GM10847 (cell line): ENCODE data around the gene PHETA1.

Experiments
- POLR2A ChIP-seq: IDR thresholded peaks from 2 replicates; pipeline ENCODE4 v1.6.1; 2011; ENCODE audit not compliant: insufficient read length; ENCODE audit errors: extremely low read depth

PHETA1 gene

DNA sequence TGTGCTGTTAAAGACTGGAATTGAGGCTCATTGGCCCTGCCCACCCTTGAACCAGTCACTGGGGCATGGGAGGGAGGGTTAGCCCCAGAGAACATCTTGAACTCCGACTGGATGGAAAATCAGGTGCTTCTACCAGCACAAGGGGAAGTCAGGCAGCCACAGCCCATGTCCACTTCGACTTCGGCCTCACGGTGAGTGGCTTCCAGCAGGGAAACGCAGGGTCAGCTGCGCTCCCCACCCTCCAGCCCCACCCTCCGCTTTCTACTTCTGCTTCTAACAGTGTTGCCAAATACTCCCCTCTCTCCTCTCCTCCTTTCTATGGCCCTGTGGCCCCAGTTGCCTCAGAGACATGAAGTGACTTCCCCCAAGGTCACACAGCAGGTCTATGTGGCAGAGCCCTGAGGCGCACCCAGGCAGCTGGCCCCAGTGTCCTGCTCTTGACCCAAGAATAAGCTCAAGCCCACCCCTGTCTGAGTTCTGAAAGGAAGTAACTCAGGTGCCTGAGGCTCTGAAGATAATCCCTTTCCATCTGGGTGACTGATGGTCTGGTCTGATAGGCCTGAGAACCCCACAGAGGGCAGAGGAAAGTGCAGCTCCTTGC lies 24.9 kb upstream of the PHETA1 start:
- TF ChIP-seq POLR2A = no peak

DNA sequence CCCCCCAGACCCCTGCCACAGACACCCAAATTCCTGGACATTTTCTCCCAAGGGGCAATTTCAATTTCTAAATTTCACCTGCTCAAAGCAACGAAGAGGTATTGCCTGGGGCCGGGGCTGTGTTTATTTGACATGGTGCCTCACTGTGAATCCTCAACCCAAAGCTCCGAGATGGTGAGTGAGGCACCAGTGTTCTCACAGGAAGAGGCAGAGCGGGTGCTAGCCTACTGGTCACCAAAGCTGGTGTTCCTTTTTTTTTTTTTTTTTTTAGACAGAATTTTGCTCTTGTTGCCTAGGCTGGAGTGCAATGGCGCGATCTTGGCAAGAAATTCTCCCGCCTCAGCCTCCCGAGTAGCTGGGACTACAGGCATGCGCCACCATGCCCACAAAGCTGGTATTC lies 22.0 kb upstream of the PHETA1 start:
- TF ChIP-seq POLR2A = no peak

DNA sequence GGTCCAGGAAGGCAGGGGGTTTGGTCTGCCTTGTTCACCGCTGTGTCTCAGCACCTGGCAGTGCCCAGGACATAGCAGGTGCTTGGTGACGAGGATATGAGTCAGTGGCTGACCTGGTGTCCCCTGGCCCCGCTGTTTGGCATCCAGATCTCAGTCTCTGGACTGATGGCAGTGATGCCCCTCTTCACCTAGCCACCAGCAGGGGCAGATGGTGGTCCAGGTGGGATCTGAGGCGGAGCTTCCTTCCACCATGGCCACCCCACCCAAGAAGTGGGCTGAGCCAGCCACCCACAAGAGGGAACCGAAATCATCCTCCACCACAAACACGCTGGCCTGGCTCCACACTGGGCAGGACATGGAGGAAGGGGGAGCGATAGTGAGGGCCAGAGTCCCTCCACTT lies 20.7 kb upstream of the PHETA1 start:
- TF ChIP-seq POLR2A = no peak

DNA sequence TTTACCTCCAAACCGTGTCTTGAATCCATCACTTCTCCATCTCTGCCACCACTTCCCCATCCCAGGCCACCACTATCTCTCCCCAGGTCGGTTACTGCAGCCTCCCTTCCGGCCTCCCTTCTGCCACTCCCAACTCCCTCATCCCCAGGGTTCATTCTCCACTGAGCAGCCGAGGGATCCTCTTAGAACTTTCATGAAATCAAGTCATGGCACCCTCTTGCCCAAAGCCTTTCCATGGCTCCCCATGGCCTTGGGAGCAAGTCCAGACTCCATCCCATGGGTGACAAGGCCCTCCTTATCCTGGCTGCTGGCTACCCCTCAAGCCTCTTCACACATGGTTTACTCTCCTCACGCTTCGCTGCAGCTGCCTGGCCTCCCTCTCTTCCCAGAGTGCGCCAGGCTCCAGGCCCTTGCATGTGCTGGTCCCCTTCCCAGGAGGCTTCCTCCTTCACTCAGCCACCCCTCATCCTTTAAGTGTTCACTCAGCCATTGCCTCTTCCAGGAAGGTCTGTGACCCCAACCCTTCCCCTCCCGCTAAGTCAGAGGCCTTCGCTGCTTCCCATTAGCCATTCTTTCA lies 18.9 kb upstream of the PHETA1 start:
- no peak for TF ChIP-seq POLR2A

DNA sequence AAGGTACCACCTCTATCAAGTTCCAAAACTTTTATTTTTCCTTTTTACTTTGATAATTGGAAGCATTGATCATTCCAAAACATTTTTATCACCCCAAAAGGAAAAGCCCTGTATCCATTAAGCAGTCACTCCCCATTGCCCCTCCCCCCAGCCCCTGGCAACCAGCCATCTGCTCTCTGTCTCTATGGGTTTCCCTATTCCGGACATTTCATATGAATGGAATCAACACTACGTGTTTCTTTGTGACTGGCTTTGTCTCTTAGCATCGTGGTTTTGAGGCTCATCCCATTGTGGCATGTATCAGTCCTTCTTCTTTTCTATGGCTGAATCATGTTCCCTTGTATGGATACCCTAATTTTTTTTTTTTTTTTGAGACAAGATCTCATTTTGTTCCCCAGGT lies 18.0 kb upstream of the PHETA1 start:
- TF ChIP-seq POLR2A = no peak

DNA sequence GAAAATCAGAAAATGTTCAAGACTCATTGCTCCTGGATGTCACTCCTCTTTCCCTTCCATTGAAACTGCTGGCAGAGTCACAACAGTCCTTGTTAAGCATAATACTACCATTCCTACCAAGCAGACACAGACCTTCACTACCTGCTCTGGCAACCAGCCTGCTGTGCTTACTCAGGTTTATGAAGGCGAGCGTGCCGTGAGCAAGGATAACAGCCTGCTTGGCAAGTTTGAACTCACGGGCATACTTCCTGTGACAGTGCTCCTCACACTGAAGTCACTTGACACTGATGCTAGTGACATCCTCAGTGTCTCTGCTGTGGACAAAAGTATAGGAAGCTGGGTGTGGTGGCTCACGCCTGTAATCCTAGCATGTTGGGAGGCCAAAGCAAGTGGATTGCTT lies 15.7 kb upstream of the PHETA1 start:
- TF ChIP-seq POLR2A = no peak

DNA sequence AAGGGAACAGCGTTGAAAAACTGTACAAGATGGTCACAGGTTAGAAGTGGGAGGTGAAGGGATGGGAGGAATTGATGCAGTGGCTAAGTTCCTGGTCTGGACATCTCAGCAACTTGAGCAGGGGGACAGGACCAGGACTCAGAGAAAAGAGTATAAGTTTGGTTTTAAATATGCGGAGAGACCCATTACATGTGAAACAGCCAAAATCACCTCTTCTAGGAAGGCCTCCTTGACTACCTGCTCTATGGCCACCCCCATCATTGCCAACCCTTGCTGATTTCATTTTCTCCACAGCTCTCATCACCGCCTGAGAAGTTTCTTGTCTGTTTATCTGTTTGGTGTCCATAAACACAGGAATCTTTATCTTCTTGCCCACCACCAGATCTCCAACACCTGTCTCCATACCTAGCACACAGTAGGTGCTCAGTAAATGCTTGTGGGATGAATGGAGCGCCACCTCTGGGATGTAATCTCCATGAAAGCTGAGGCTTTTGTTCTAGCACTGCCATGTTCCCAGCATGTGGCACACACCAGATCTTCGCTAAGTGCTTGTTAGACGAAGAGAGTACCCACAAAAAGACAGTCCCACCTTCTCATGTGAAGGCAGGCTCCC lies 11.2 kb upstream of the PHETA1 start:
- TF ChIP-seq POLR2A = no peak

DNA sequence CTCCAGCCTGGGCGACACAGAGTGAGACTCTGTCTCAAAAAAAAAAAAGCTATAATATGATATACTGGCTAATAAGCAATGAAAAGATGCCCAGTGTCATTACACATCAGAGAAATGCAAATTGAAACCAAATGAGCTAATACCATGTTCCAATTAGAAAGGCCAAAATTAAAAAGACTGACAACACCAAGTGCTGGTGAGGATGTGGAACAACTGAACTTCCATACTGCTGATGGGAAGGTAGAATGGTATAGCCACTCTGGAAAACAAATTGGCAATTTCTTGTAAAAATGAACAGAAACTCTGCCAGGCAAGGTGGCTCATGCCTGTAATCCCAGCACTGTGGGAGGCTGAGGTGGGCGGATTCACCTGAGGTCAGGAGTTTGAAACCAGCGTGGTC lies 8.5 kb upstream of the PHETA1 start:
- no peak for TF ChIP-seq POLR2A

DNA sequence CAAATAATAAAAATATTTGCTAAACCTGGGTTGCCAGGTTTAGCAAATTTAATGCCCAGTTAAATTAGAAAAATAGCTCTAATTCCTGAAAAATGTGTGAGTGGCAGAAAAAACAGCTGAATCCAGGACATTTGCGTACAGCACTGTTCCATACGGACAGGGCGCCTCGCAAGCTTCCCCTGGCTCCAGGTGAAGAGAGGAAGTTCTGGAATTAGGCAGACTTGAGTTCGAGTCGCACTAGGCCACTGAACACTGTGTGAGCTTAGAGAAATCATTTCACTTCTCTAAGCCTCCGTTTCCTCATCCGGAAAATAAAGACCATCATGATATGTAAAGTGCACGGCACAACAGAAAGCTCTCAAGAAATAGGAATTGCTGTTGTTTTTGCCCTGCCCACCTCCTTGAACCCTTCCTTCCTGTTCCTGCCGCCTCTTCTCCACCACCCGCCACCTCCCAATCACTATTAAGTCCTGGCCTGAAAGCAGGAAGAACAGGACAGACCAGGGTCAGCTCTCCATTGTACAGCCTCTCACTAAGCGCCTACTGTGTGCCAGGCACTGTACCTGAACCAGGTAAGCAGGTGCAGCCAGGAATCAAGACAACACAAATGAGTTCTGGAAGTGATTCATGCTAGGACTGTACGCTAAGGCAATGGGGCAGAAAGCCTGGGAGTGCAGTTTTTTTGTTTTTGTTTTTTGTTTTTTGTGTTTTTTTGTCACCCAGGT lies 763 bp upstream of the PHETA1 start:
- TF ChIP-seq POLR2A = no peak

DNA sequence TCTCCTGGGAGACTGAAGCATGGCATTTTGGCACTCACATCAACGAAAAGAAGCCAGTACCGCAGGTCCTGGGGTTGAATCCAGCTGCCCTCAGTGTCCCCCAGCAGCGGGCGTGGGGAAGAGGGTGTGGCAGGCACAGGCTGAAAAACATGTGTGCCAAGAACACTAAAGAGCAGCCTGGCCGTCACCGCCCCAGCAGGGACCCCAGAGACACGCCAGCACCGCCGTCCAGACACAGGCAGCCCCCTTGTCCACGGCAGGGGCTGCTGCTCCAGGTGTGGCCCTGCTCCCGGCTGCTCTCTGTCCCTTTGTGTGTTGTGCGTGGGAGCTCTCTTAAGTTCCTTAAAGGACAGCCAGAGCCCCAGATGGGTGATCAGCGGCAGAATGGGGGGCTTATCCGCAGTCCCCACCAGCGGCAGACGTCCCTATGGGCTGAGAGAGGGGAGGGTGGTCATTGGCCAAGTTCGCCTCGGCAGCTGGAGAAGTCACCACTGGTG lies 556 bp downstream of the PHETA1 start:
- TF ChIP-seq POLR2A = no peak

DNA sequence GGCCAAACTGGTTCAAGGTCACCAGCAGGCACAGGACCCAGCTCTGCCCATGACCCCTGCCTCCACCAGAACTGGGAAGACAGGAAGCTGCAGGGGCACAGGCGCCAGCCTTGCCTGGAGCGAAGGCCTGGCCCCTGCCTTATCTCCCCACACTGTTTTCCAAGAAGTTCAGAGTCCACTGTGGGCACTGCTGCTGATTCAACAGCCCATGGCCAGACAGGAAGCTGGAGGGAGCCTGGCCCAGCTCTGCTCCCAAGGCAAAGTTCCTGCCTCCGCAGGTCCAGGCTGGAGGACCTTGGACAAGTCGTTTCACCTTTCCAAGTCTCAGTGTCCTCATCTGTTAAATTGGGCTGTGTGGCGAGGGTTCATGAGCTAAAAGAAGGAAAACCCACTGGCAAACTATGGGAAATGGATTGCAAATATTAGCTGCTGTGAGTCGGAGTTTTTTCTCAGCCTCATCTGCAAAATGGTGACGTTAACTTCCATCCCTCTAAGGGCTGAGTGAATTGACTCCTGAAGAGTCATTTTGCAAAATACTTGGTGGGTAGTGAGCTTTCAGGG lies 1.2 kb downstream of the PHETA1 start:
- no peak for TF ChIP-seq POLR2A

DNA sequence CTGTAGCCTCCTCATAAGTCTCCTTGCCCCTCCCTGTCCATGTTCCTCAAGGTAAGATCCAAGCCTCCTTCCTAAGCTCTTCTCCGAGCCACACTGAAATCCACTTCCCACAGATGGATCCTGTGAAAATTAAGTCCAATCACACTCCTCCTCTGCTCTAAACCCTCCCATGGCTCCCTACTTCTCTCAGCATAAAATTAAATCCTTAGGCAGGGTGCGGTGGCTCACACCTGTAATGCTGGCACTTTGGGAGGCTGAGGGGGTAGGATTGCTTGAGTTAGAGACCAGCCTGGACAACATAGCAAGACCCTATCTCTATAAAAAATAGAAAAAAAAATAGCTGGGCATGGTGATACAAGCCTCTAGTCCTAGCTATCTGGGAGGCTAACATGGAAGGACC lies 2.3 kb downstream of the PHETA1 start:
- no peak for TF ChIP-seq POLR2A

DNA sequence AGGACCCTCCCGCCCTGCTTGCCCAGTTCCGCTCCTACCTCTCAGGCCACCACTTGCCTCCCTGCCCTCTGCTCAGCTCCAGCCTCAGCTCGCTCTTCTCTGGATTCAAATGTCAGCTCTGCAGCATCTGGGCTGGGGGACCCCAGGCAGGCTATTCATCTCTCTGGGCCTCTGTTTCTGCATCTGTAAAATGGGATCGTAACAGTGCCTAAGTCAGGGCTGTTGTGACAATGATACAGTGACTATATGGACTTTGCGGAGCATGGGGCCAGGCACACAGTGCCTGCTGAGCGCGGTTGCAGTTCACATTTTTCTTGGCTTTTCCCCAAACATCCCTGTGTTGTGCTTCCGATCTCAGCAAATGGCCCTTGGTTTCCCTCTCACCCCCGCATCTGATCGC lies 2.8 kb downstream of the PHETA1 start:
- TF ChIP-seq POLR2A = no peak

DNA sequence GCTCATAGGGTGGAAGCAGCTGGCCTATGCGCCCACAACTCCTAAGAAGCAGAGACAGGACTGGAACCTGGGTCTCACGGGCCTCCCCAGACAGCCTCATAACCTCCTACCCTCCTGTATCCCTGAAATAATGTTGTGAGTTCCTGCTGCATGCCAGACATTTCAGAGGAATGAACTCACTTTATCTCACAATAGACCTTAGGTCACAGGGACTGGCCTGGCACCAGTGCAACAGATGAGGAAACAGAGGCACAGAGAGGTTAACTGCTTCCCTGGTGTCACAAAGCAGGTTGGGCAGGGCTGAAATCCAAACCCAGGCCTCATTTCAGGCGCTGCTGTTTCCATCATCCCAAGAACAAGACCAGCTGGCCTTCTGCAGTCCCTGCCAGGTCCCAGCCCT lies 5.3 kb downstream of the PHETA1 start:
- no peak for TF ChIP-seq POLR2A

DNA sequence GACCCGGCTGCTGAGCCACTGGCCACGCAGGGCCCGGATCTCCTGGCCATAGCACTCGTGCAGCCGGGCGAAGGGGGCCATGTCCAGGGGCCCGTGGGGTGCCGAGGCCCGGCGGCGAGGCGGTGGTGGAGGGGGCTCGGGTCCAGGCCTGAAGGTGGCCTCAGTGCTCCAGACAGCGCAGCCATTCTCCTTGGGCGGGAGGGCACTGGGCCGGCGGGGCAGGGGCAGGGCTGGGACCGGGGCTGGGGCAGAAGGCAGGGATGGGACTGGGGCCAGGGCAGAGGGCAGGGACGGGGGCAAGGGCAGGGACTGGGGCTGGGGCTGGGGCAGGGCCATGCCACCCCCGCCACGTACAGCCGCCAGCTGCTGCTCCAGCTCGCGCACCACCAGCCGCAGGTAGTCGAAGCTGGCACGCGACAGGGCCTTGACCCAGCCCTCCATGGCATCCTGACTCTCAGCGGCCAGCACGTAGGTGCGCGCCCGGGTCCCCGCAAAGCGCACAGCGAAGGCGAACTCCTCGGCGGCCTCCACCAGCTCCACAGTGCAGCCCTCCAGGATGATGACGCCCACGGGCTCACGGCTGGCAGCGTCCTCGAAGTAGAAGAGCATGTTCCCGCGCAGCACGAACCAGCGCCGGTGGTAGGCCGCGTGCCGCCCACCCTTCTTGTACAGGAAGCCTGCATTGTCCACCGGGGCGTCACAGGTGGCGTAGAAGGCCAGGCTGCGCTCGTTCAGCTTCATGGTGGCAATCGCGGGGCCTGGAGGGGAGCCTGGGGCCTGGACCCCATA lies 6.0 kb downstream of the PHETA1 start:
- TF ChIP-seq POLR2A = no peak

DNA sequence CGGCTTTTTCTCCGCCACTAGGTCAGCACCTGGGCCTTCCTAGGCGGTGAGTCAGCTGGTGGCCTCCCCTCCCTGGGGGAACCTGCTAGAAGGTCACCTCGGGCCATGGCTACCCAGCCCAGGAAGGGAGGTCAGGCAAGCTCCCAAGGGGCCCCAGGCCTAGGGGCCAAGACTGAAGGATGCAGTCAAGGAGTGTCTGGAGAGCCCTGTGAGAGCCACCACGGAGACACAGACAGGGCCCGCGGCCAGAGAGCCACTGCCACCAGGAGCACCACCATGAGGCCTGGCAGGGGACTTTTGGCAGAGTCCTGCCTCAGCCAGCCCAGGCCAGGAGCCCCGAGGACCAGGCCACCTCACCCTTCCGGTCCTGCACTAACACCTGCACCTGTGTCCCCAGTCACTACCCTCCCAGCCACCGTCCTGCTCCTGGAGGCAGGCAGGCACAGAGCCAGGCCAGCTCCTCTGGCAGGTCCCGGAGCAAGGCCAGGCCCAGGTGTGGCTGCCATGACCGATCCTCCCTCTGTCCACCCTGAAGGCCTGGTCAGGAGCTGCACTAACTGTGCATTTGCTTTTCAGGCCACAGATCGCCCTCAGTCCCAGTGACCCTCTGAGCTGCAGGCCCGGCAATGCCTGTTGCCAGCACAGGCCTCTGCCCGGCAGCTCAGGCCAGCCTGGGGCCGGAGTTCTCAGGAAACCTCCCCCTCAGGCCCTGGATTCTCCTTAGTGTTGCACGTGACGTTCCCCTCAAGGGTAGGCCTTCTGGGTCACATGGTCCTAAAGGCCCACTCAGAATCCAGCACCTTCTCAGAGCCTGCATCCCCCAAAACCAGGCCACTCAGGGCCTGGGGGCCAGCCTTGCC lies 6.9 kb downstream of the PHETA1 start:
- no peak for TF ChIP-seq POLR2A
